ENCODE measurements around the gene TRIM24.
"Not testable (repeated sequence)": the region's sequence is repeated elsewhere in the genome, so short reads cannot be mapped to it uniquely, and the experiment has no call there.

TRIM24 gene

DNA sequence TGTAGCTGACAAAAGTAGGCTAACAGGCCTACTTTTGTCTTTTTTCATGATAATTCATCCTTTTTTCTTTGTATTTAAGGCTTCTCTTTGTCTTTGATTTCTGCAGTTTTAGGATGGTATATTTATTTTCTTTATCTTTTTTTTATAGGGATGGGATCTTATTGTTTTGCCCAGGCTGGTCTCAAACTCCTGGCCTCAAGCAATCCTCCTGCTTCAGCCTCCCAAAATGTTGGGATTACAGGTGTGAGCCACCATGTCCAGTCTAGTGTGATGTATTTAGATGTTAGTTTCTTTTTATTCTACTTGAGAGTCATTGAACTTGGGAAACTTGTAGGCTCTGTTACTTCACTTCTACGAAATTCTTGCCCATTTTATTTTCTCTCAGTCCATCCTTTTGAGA, 35.4 kb downstream of the TRIM24 start:
- DNase-seq, result no peak

DNA sequence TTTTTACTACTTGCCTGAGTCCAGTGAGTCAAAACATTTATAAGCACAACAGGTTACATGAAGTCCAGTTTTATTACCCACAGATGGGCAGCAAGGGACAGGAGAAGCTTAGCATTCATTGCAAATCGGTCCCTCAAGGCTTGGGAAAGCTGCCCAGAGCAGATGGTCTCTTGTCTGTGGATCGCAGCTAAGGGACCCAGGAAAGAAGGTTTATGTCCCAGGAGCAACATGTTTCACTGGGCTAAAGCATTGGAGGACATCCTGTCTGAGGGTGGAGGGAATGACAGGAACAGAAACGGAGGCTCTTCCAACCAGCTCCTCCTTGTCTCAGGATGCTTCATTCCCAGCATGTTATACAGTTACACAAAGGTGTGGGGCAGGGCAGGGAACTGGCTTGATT, 39.3 kb downstream of the TRIM24 start:
- DNase-seq, result no peak

DNA sequence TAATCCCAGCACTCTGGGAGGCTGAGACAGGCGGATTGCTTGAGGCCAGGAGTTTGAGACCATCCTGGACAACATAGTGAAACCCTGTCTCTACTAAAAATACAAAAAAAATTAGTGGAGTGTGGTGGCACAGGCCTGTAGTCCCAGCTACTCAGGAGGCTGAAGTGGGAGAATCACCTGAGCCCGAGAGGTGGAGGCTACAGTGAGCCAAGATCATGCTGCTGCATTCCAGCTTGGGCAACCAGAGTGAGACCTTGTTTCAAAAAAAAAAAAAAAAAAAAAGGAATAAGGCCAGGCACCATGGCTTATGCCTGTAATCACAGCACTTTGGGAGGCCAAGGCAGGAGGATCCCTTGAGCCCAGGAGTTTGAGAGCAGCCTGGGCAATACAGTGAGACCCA, 40.2 kb downstream of the TRIM24 start:
- not testable (repeated sequence) for DNase-seq

GRCh38 chr7:138500892-138501291, 40.8 kb downstream of the TRIM24 start:
- DNase-seq, result no peak

- DNase-seq, result no peak
Measured at GRCh38 chr7:138502023-138502767, 42.1 kb downstream of the TRIM24 start.

- no peak for DNase-seq
Measured at GRCh38 chr7:138505361-138505873, 45.4 kb downstream of the TRIM24 start.

- DNase-seq, result no peak
Measured at GRCh38 chr7:138506764-138507163, 46.7 kb downstream of the TRIM24 start.

GRCh38 chr7:138510003-138510402, 49.9 kb downstream of the TRIM24 start:
- DNase-seq, result no peak

GRCh38 chr7:138512092-138512858, 52.2 kb downstream of the TRIM24 start:
- DNase-seq, result no peak

DNA sequence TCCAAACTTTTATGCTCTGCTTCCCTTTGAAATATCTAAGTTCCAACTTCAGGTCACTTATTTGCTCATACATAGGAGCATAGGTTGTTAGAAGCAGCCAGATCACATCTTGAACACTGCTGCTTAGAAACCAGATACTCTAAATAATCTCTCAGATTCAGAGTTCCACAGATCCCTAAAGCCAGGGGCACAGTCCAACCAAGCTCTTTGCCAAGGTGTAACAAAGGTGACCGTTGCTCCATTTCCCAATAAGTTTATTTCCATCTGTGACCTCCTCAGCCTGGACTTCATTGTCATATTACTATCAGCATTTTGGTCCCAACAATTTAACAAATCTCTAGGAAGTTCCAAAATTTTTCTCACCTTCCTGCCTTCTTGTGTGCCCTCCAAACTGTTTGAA, 52.8 kb downstream of the TRIM24 start:
- no peak for DNase-seq

DNA sequence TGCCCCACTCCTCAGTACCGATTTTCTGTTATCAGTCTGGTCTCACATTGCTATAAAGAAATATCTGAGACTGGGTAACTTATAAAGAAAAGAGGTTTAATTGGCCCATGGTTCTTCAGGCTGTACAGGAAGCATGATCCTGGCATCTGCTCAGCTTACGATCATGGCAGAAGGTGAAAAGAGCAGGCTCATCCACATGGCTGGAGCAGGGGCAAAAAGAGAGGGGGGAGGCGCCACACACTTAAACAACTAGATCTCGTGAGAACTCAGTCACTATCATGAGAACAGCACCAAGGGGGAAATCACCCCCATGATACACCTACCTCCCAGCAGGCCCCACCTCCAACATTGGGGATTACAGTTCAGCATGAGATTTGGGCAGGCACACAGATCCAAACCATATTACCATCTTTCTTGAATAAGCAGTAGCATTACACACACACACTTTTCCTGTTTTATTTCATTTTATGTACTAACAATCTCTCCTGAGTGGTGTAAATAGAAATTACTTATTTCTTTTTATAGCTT, 53.3 kb downstream of the TRIM24 start:
- DNase-seq, result no peak

- no peak for DNase-seq
Measured at GRCh38 chr7:138514044-138514443, 54.0 kb downstream of the TRIM24 start.

DNA sequence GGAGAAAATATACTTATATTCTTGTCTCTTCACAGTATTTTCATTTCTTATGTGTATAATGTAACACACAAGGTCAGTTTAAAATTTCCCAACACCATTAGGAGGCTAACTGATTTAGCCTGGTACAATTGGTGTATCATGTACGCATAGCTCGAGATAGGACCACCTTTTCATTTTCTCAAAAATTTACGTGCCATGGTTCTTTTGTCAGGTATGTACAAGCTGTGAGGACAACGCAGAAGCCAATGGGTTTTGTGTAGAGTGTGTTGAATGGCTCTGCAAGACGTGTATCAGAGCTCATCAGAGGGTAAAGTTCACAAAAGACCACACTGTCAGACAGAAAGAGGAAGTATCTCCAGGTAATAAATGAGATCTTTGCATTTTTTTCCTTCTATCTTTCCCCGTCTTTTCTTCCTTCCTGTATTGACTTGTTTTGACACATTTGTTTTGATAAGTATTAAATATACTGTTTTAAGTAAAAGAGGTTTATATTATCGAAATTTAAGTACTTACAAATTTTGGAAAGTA, 55.0 kb downstream of the TRIM24 start:
- DNase-seq, result no peak

DNA sequence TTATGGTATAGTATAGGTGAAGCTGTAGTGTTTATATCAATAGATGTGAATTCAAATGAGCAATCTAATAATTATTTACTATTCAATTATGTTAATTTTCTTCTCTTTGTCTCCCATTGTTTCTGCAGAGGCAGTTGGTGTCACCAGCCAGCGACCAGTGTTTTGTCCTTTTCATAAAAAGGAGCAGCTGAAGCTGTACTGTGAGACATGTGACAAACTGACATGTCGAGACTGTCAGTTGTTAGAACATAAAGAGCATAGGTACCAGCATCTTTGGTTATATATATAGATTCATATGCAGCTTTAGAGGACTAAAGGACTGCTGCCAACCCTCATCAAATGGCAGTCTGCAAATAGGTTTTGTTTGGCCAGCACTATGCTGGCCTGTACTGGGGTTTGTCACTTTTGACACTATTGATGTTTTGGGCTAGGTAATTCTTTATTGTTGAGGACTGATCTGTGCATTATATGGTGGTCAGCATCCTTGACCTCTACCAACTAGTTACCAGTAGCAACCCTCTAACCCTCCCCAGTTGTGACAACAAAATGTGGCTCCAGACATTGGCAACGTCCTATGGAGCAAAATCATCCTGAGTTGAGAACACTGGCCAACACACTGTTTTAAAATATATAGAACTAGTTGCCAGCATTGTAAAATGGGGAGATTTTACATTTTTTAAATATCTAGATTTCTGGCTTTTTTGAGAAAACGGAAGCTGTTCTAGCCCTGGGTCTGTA, 59.2 kb downstream of the TRIM24 start:
- no peak for DNase-seq

DNA sequence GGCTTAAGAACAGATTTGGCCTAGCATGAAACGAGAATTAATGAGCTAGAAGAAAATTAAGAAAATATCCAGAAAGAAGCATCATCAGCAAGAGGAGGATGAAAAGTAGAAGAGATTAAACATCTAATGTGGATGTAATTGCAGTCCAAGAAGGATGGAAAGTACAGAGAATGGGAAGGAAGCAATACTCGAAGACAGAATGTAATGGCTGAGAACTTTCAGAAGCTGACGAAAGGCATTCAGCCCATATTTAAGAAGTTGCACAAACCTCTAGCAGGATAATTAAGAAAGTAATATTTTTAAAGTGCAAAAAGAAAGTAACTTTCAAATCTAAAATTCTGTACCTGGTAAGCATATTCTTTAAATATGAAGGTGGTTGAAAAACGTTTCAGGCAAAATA, 60.7 kb downstream of the TRIM24 start:
- DNase-seq, result no peak

DNA sequence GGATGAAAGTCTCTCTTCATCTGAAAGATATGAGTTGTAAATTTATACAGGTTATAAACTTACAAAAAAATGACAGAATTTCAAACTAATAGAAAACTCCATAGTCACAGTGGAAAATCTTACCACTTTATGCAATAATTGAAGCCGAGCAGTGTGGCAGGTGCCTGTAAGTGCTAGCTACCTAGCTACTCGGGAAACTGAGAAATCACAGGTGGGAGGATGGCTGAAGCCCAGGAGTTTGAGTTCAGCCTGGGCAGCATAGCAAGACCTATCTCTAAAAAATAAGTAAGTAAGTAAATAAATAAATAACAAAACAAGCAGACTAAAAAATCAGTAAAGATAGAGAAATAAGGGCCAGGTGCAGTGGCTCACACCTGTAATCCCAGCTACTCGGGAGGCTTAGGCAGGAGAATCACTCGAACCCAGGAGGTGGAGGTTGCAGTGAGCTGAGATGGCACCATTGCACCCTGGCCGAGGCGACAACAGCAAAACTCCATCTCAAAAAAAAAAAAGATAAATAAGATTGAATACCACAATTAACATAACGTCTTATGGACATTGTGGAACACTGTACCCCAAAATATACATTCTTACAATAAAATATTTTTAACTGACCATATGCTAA, 61.9 kb downstream of the TRIM24 start:
- no peak for DNase-seq

GRCh38 chr7:138524259-138524658, 64.2 kb downstream of the TRIM24 start:
- no peak for DNase-seq

DNA sequence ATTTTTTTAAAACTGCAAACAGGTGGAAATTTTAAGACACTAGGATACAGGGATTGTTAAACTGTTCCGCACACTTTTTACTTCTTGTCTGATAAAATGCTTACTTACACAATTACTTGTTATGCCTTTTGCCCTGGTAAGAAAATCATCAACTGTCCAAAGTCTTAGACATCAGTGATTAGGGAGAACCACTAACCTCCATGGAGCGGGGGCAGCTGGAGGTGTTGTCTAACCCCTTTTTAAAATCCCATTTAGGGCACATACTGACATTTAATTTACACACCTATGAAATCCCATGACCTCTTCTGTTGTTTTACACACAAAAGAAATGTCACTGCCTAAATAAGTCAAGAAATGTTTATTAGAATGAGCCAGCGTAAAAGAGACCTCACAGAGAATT, 65.7 kb downstream of the TRIM24 start:
- DNase-seq, result no peak

DNA sequence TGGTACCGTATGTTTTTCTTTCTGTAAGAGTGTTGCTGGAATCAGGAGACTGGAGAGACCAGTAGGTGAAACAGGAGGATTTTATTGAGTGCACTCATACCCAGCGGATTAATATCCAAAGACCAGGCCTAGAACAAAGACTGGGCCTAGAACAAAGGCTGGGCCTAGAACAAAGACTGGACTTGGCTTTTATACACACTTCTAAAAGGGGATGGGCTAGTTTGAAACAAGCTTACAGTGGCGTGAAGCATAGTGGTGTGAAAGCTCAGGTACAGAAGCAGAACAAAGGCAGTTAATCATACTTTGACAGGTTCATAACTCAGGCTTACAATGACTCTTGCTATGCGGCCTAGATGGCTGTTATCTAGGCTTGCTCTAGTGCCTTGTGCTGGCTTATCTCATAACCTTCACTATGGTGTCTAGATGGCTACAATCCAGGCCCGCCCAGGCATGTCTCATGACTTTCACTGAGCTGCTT, 67.7 kb downstream of the TRIM24 start:
- no peak for DNase-seq

DNA sequence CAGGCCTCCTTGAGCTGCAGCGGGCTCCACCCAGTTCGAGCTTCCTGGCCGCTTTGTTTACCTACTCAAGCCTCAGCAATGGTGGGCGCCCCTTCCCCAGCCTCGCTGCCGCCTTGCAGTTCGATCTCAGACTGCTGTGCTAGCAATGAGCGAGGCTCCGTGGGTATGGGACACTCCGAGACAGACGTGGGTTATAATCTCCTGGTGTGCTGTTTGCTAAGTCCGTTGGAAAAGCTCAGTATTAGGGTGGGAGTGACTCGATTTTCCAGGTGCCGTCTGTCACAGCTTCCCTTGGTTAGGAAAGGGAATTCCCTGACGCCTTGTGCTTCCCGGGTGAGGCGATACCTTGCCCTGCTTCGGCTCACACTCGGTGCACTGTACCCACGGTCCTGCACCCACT, 76.8 kb downstream of the TRIM24 start:
- not testable (repeated sequence) for DNase-seq

DNA sequence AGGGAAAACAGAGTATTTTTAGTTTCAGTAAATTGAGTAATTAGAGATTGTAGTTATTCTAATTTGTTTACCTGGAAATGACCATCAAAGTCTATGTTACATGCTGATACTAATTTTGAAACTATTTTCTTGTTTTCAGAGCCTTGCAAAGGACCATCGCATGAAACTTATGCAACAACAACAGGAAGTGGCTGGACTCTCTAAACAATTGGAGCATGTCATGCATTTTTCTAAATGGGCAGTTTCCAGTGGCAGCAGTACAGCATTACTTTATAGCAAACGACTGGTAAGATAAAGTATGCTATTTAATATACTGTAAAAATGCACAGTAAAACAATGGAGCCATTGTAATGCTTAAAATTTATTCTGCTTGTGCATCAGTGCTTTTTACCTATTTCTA, 78.5 kb downstream of the TRIM24 start:
- no peak for DNase-seq

DNA sequence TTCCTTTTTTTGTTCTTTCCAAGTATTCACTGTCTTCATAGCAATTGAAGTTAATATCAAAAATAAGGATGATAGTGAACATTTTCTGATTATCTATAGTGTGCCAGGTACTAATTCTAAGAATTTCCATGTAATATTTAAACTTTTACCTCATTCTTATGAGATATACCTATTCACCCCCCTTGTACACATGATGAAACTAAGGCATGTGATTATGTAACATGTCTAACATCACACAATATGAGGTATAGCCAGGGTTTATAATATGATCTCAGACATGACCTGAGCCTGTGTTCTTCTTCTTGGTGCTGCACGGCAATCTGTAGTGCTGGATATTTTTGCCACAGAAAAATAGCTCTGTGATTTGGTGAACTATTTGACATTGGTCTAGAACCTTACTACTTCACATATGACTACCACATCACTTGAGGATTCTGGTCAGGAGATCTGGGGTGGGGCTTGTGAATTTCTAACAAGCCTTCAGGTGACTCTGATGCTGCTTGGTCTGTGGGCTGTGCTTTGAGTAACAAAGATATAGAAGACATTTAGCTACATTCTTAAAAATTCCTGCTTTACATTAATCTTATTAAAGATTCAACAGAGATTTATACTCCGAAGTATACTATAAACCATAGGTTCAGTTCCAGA, 79.1 kb downstream of the TRIM24 start:
- DNase-seq, result no peak
